Measurements from ENCODE around the gene GAS7.

DNA sequence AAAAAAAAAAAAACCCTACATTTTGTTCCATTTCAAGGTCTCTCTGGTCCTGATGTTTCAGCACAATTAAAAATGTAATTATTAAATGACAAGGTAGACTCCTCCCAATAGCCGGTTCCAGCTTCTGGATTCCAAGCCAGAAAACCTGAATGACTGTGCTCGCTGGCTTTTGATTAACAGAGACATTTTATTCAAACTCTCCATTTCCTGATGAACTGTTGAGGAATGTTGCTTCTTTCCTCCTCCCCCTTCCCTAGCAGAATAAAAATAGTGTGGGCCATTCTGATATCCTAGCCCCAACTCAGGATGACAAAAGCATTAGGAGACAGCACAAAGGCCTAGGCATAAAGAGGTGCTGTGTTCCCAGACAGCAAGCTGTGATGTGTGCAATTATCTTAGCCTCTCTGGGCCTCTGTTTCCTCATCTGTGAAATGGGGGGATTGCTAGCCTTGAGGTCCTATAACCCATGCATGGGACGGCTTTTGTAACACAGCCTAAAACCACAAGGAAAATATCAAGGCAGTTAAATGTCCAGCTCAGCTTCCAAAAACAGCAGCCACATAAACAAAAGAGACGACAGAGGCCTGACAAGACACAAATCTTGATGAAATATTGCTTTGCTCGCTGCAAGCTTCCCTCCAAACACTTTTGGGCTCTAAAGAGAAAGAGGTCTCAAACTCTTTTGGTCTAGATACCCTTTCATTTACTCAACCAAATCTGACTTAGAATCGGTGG lies 166.1 kb downstream of the GAS7 start:
- no peak for TF ChIP-seq POLR2A (IDR thresholded peaks at IDR 0.05)
- TF ChIP-seq, protein P1, sequence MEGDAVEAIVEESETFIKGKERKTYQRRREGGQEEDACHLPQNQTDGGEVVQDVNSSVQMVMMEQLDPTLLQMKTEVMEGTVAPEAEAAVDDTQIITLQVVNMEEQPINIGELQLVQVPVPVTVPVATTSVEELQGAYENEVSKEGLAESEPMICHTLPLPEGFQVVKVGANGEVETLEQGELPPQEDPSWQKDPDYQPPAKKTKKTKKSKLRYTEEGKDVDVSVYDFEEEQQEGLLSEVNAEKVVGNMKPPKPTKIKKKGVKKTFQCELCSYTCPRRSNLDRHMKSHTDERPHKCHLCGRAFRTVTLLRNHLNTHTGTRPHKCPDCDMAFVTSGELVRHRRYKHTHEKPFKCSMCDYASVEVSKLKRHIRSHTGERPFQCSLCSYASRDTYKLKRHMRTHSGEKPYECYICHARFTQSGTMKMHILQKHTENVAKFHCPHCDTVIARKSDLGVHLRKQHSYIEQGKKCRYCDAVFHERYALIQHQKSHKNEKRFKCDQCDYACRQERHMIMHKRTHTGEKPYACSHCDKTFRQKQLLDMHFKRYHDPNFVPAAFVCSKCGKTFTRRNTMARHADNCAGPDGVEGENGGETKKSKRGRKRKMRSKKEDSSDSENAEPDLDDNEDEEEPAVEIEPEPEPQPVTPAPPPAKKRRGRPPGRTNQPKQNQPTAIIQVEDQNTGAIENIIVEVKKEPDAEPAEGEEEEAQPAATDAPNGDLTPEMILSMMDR (IDR thresholded peaks at IDR 0.05), result no peak

Measured in tibial nerve (tissue), 3 donors.